A549 (cell line): ENCODE data around the gene PFDN1. TPM values are rescaled to one million over a fixed set of nuclear protein-coding genes. Genes with fewer than 3 reads are reported as not detected.

ENCODE experiments used
- ATAC-seq, 2 experiments: fragments of 200-7000 bp in 1 of 2; fragments of >200 bp in 1 of 2; cut with Nextera tagmentation in 1 of 2; cut with Tn5 transposase in 1 of 2; 3 replicates each; pipeline versions ENCODE4 v1.8.0 to v1.9.1; 2018 to 2020; ENCODE audit warnings: mild to moderate bottlenecking in 1 of 2, moderate library complexity in 1 of 2
- CTCF ChIA-PET: fragments of 300-600 bp; sonication (Branson Sonifier 250); formaldehyde crosslinking; extraction: SDS; loops from one replicate; lab custom pipeline; 2021; ENCODE audit warnings: antibody characterized with exemption, inconsistent platforms; lab: Yijun Ruan, JAX
- POLR2A ChIA-PET: fragments of 350-600 bp; formaldehyde crosslinking; extraction: SDS; loops from one replicate; lab custom pipeline; 2021; ENCODE audit warnings: antibody characterized with exemption, inconsistent platforms; lab: Yijun Ruan, JAX
- DNase-seq, 2 experiments: peaks; one replicate each; pipeline versions ENCODE4 v3.0.0 to v3.0.0-alpha.2; 2011 to 2016; ENCODE audit warnings: low read depth in 1 of 2, low spot score in 1 of 2
- FAIRE-seq: peaks from 2 replicates; lab custom pipeline; 2011; peaks lifted over from hg19 to GRCh38; lab: Jason Lieb, UNC
- H3K27ac ChIP-seq, 2 experiments: fragments of >200 bp; sonication (Bioruptor Twin); formaldehyde crosslinking; 3 replicates each; pipeline ENCODE4 v1.5.1; 2016 to 2017
- H3K4me1 ChIP-seq: fragments of >200 bp; sonication (Bioruptor Twin); formaldehyde crosslinking; 3 replicates; pipeline ENCODE4 v1.6.1; 2016
- H3K4me2 ChIP-seq: fragments of >200 bp; sonication (Bioruptor Twin); formaldehyde crosslinking; 3 replicates; pipeline ENCODE4 v1.6.1; 2016
- H3K4me3 ChIP-seq: fragments of >200 bp; sonication (Bioruptor Twin); formaldehyde crosslinking; 3 replicates; pipeline ENCODE4 v1.5.1; 2016
- H3K9me3 ChIP-seq: fragments of >200 bp; sonication (Bioruptor Twin); formaldehyde crosslinking; 3 replicates; pipeline ENCODE4 v1.6.1; 2016
- BHLHE40 ChIP-seq: IDR thresholded peaks from 2 replicates; pipeline ENCODE4 v1.6.1; 2012; ENCODE audit warnings: low read depth, low read length, inconsistent platforms
- CEBPB ChIP-seq, 2 experiments: fragments of >200 bp in 1 of 2; sonication (Bioruptor Twin) in 1 of 2; formaldehyde crosslinking in 1 of 2; IDR thresholded peaks; 2 replicates each; pipeline ENCODE4 v1.6.1; 2012 to 2016
- CTCF ChIP-seq: fragments of >200 bp; sonication (Bioruptor Twin); formaldehyde crosslinking; IDR thresholded peaks from 3 replicates; pipeline ENCODE4 v1.5.1; 2016
- EHMT2 ChIP-seq: fragments of 200-600 bp; sonication (generic); IDR thresholded peaks from 2 replicates; pipeline ENCODE4 v1.6.1; 2016; ENCODE audit warnings: antibody characterized with exemption, low read depth, mild to moderate bottlenecking, moderate library complexity
- FOSB ChIP-seq: fragments of 250-450 bp; sonication (Bioruptor Pico); IDR thresholded peaks from 2 replicates; pipeline ENCODE4 v1.5.0; 2020; ENCODE audit warnings: mild to moderate bottlenecking, moderate library complexity
- GATA3 ChIP-seq: IDR thresholded peaks from 2 replicates; pipeline ENCODE4 v1.6.1; 2012; ENCODE audit warnings: borderline replicate concordance
- HEYL ChIP-seq: fragments of 250-450 bp; sonication (Bioruptor Pico); IDR thresholded peaks from 2 replicates; pipeline ENCODE4 v1.8.0; 2021; ENCODE audit warnings: mild to moderate bottlenecking, moderate library complexity
- HOXA7 ChIP-seq: fragments of 250-450 bp; sonication (Bioruptor Pico); IDR thresholded peaks from 2 replicates; pipeline ENCODE4 v1.5.0; 2020; ENCODE audit warnings: mild to moderate bottlenecking, moderate library complexity
- JUNB ChIP-seq: fragments of >200 bp; sonication (Bioruptor Twin); formaldehyde crosslinking; IDR thresholded peaks from 2 replicates; pipeline ENCODE4 v1.6.1; 2016
- KDM1A ChIP-seq: fragments of 200-600 bp; sonication (generic); IDR thresholded peaks from 2 replicates; pipeline ENCODE4 v1.6.1; 2016; ENCODE audit warnings: low read depth, mild to moderate bottlenecking
- KDM5A ChIP-seq: fragments of 200-600 bp; sonication (generic); IDR thresholded peaks from 2 replicates; pipeline ENCODE4 v1.6.1; 2016; ENCODE audit warnings: antibody characterized with exemption, mild to moderate bottlenecking
- MAZ ChIP-seq: fragments of 150-350 bp; IDR thresholded peaks from 2 replicates; pipeline ENCODE4 v1.6.1; 2014; ENCODE audit warnings: antibody characterized with exemption, low read depth, low read length, borderline replicate concordance
- NPAS2 ChIP-seq: fragments of 250-450 bp; sonication (Bioruptor Pico); IDR thresholded peaks from 2 replicates; pipeline ENCODE4 v1.8.0; 2022; ENCODE audit warnings: mild to moderate bottlenecking, moderate library complexity, borderline replicate concordance
- PBX3 ChIP-seq: IDR thresholded peaks from 2 replicates; pipeline ENCODE4 v1.6.1; 2012
- RAD21 ChIP-seq, 2 experiments: fragments of >200 bp in 1 of 2; sonication (Bioruptor Twin) in 1 of 2; formaldehyde crosslinking in 1 of 2; IDR thresholded peaks in 1 of 2; conservative IDR thresholded peaks in 1 of 2; 2 replicates in 1 of 2; 3 replicates in 1 of 2; pipeline ENCODE4 v1.6.1; 2012 to 2018; ENCODE audit warnings: inconsistent platforms in 1 of 2
- RARB ChIP-seq: fragments of 250-450 bp; sonication (Bioruptor Pico); IDR thresholded peaks from 2 replicates; pipeline ENCODE4 v1.8.0; 2021; ENCODE audit warnings: mild to moderate bottlenecking, moderate library complexity
- SMC3 ChIP-seq: fragments of >200 bp; sonication (Bioruptor Twin); formaldehyde crosslinking; IDR thresholded peaks from 3 replicates; pipeline ENCODE4 v1.6.1; 2018; ENCODE audit warnings: inconsistent platforms
- SREBF2 ChIP-seq: fragments of 450-650 bp; IDR thresholded peaks from 2 replicates; pipeline ENCODE4 v1.6.1; 2014; ENCODE audit warnings: mild to moderate bottlenecking, moderate library complexity
- TFCP2L1 ChIP-seq: fragments of 250-450 bp; sonication (Bioruptor Pico); IDR thresholded peaks from 2 replicates; pipeline ENCODE4 v1.5.0; 2021; ENCODE audit warnings: mild to moderate bottlenecking
- TP53 ChIP-seq: fragments of 250-450 bp; sonication (Bioruptor Pico); IDR thresholded peaks from 2 replicates; pipeline ENCODE4 v1.5.0; 2021; ENCODE audit warnings: mild to moderate bottlenecking, moderate library complexity
- USF2 ChIP-seq: fragments of 450-650 bp; IDR thresholded peaks from 2 replicates; pipeline ENCODE4 v1.6.1; 2014; ENCODE audit warnings: antibody characterized with exemption
- ZC3H11A ChIP-seq: fragments of 450-650 bp; IDR thresholded peaks from 2 replicates; pipeline ENCODE4 v1.6.1; 2014; ENCODE audit warnings: antibody characterized with exemption, mild to moderate bottlenecking
- ZSCAN20 ChIP-seq: fragments of 250-450 bp; sonication (Bioruptor Pico); IDR thresholded peaks from 2 replicates; pipeline ENCODE4 v1.8.0; 2022; ENCODE audit warnings: mild to moderate bottlenecking, moderate library complexity
- WGBS: methylation state at CpG from one replicate; pipeline ENCODE4 v1.1.6; 2017; ENCODE audit errors: missing lambda C conversion rate; 5-methylcytosine and 5-hydroxymethylcytosine counted together
- polyA plus RNA-seq, 4 experiments: library from polyadenylated mRNA; depleted of rRNA in 3 of 4; stranded (reverse); fragments of >200 nt; fragmentation: RNase III in 1 of 4; extraction: RNeasy Plus Mini Kit Qiagen cat#74134 plus additional on column Dnase treatment in 1 of 4; gene quantifications; 2 replicates in 3 of 4; 3 replicates in 1 of 4; pipeline ENCODE4 v1.2.3, GENCODE V29; 2011 to 2017
- TF ChIP-seq, protein P1 (sequence below): IDR thresholded peaks from 2 replicates; pipeline ENCODE4 v1.6.1; 2012; ENCODE audit warnings: low read depth, borderline replicate concordance
- TF ChIP-seq, protein P2 (sequence below): fragments of 250-450 bp; sonication (Bioruptor Pico); IDR thresholded peaks from 2 replicates; pipeline ENCODE4 v1.5.0; 2020; ENCODE audit warnings: low read depth, mild to moderate bottlenecking, moderate library complexity

Gene PFDN1
- polyA plus RNA-seq, 2 of the 4 experiments (the other 2 are of a cell fraction): 90.4 to 201 TPM

GRCh38 chr5:140250386-140250785 lies 52.5 kb downstream of the PFDN1 start:
- Histone ChIP-seq H3K27ac (no peak overlapping the region), H3K4me2 (no peak overlapping the region), H3K9me3 (no peaks in the 10 kb centered on the region), H3K4me1 (peaks cover 40% of the 10 kb centered on the region), H3K4me3 (no peak overlapping the region)
- CTCF ChIA-PET: interaction anchor here (1.2 to 42.9 kb wide), 3 partner anchors 10 to 102 kb away, joined by 3 to 1613 read pairs (median 7); partner anchors contain the start of genes HBEGF and SLC4A9
- 93% methylated on average over 6 of the region's 6 CpGs for WGBS
- ATAC-seq (no peak), DNase-seq (no peak), FAIRE-seq (no peak)
- POLR2A ChIA-PET: no interaction called here
- TF ChIP-seq HEYL (CRISPR knock-in tag): no peak
- no peak for TF ChIP-seq EHMT2
- no peak for TF ChIP-seq KDM1A
- no peak for TF ChIP-seq RARB (CRISPR knock-in tag)
- no peak for TF ChIP-seq RAD21 (conservative IDR thresholded peaks at IDR 0.05 in 1 of 2, IDR thresholded peaks at IDR 0.05 in 1 of 2)
- no peak for TF ChIP-seq GATA3
- no peak for TF ChIP-seq BHLHE40
- TF ChIP-seq, protein P1, sequence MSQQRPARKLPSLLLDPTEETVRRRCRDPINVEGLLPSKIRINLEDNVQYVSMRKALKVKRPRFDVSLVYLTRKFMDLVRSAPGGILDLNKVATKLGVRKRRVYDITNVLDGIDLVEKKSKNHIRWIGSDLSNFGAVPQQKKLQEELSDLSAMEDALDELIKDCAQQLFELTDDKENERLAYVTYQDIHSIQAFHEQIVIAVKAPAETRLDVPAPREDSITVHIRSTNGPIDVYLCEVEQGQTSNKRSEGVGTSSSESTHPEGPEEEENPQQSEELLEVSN: no peak
- no peak for TF ChIP-seq MAZ

GRCh38 chr5:140249536-140249935 lies 53.4 kb downstream of the PFDN1 start:
- ChIA-PET CTCF (interaction anchor here (42.9 kb wide), 1 partner anchor 103 kb away, joined by 1613 read pairs; the partner anchor contains the start of genes HBEGF and SLC4A9), POLR2A (no interaction called here)
- no peak overlapping the region for H3K4me3 ChIP-seq
- DNase-seq (no peak), ATAC-seq (no peak), FAIRE-seq (no peak)
- no peaks in the 10 kb centered on the region for H3K9me3 ChIP-seq
- H3K4me1 ChIP-seq: peaks cover 40% of the 10 kb centered on the region
- TF ChIP-seq SREBF2 (no peak), FOSB (CRISPR knock-in tag) (no peak), PBX3 (no peak), TP53 (CRISPR knock-in tag) (no peak), BHLHE40 (no peak), ZSCAN20 (CRISPR knock-in tag) (no peak), ZC3H11A (no peak), JUNB (no peak), RARB (CRISPR knock-in tag) (no peak), TFCP2L1 (no peak), RAD21 (conservative IDR thresholded peaks at IDR 0.05 in 1 of 2, IDR thresholded peaks at IDR 0.05 in 1 of 2) (no peak), SMC3 (no peak), NPAS2 (no peak), HOXA7 (CRISPR knock-in tag) (no peak), USF2 (no peak), CTCF (no peak), CEBPB (IDR thresholded peaks at IDR 0.05) (no peak), KDM1A (no peak), KDM5A (no peak)
- TF ChIP-seq, protein P2, sequence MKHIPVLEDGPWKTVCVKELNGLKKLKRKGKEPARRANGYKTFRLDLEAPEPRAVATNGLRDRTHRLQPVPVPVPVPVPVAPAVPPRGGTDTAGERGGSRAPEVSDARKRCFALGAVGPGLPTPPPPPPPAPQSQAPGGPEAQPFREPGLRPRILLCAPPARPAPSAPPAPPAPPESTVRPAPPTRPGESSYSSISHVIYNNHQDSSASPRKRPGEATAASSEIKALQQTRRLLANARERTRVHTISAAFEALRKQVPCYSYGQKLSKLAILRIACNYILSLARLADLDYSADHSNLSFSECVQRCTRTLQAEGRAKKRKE (CRISPR knock-in tag): no peak
- WGBS: 86% methylated on average over 5 of the region's 5 CpGs
- H3K27ac ChIP-seq: no peak overlapping the region
- H3K4me2 ChIP-seq: no peak overlapping the region
